IPS DF 6.9 (cell line): ENCODE results near the gene PANX2.
A peak's percentile ranks its signal among the peaks of the same experiment; 100 is the strongest.
"Not testable (repeated sequence)": the region's sequence is repeated elsewhere in the genome, so short reads cannot be mapped to it uniquely, and the experiment has no call there.

Source experiments
- DNase-seq: peaks from one replicate; pipeline ENCODE4 v3.0.0-alpha.2; 2013; ENCODE audit warnings: low read depth, low spot score
- H3K27ac ChIP-seq: one replicate; pipeline ENCODE4 v1.5.1; 2013; ENCODE audit warnings: low read length, control low read depth
- H3K27me3 ChIP-seq: 2 replicates; pipeline ENCODE4 v1.6.1; 2013; ENCODE audit warnings: mild to moderate bottlenecking, low read length; ENCODE audit not compliant: control insufficient read depth, insufficient read depth
- H3K36me3 ChIP-seq: 2 replicates; pipeline ENCODE4 v1.6.1; 2013; ENCODE audit warnings: low read length; ENCODE audit not compliant: control insufficient read depth, insufficient read depth
- H3K4me1 ChIP-seq: 2 replicates; pipeline ENCODE4 v1.6.1; 2013; ENCODE audit warnings: low read length; ENCODE audit not compliant: control insufficient read depth, insufficient read depth
- H3K4me3 ChIP-seq: 2 replicates; pipeline ENCODE4 v1.5.1; 2013; ENCODE audit warnings: mild to moderate bottlenecking, low read length
- H3K9me3 ChIP-seq: 2 replicates; pipeline ENCODE4 v1.6.1; 2013; ENCODE audit warnings: low read length, inconsistent platforms; ENCODE audit not compliant: control insufficient read depth, insufficient read depth
- WGBS: extraction: QIAGEN DNeasy Blood & Tissue Kit; methylation state at CpG from one replicate; pipeline ENCODE4 v1.1.7; 2013; ENCODE audit warnings: mixed read lengths, missing lambda C conversion rate; ENCODE audit not compliant: insufficient read length, insufficient coverage; 5-methylcytosine and 5-hydroxymethylcytosine counted together

Gene PANX2, protein sequence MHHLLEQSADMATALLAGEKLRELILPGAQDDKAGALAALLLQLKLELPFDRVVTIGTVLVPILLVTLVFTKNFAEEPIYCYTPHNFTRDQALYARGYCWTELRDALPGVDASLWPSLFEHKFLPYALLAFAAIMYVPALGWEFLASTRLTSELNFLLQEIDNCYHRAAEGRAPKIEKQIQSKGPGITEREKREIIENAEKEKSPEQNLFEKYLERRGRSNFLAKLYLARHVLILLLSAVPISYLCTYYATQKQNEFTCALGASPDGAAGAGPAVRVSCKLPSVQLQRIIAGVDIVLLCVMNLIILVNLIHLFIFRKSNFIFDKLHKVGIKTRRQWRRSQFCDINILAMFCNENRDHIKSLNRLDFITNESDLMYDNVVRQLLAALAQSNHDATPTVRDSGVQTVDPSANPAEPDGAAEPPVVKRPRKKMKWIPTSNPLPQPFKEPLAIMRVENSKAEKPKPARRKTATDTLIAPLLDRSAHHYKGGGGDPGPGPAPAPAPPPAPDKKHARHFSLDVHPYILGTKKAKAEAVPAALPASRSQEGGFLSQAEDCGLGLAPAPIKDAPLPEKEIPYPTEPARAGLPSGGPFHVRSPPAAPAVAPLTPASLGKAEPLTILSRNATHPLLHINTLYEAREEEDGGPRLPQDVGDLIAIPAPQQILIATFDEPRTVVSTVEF

DNA sequence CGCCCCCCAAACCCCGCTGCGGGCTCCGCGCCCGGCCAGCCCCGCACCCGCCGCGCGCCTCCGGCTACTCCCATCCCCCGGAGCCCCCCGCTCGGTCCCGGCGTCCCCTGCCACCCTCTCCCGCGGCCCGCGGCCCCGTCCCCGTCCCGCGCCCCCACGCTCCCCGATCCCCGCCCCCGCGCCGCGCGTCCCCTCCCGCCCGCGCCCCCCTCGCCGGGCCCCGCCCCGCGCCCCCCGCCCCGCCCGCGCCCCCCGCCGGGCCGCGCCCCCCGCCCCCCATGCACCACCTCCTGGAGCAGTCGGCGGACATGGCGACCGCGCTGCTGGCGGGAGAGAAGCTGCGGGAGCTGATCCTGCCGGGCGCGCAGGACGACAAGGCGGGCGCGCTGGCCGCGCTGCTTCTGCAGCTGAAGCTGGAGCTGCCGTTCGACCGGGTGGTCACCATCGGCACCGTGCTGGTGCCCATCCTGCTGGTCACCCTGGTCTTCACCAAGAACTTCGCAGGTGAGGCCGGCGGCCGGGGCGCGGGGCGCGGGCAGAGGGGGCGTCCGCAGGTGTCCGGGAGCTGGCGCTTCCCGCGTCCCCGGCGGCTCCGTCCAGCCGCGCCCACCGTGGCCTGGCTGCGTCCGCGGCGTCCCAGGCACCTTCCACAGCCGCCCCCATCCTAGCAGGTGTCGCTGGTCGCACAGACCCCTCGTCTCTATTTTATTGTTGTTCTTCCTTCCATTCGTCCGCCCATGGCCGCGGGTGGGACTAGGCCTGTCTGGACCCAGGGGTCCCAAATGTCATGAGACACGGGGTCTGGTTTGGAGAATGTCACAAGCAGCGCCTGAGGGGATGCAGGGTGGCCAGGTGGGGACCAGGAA is at the start of gene PANX2:
Gene PANX2 (plus strand): TSS at position 279 of the 866 bp plus-strand sequence. CDS start 0 bp downstream, at position 279.
- Histone ChIP-seq H3K4me3 (peak within 1 kb of the TSS; percentile 78; the same call in 1 of the 2 replicates), H3K36me3 (no peaks in the 10 kb centered on the region), H3K27me3 (peaks cover 5% of the 10 kb centered on the region), H3K4me1 (no peaks in the 10 kb centered on the region; the same call in 1 of the 2 replicates), H3K27ac (no peak within 1 kb of the TSS), H3K9me3 (no peaks in the 10 kb centered on the region)
- no CpG with 5 or more reads among the region's 105 CpGs for WGBS
- DNase-seq, result no peak

DNA sequence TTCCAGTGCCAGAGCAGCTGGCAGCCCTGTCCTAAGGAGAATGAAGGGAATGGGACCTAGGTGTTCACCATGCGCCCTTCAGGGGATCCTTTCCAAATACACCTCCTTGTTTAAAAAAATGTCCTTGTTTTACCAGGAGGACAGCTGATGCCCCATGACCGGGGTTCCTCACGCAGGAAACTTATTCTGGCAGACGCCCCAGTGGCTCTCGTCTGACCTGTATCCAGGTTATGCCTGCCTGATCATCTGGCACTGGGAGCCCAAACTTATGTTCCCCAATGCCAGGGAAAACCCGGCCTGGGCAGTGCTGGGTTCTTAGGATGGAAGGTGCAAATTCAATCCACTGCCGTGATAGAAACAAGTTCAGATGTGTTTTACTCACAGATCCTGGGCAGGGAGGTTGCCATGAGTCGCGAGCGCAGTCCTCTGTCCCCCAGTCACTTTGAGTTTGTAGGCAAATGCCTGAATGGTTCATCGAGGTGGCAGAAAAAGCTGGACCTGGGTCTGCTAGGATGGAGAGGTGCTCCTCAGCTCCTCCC is 49.3 kb upstream of the PANX2 start:
- Histone ChIP-seq H3K36me3 (no peaks in the 10 kb centered on the region), H3K4me3 (no peak overlapping the region), H3K27me3 (no peaks in the 10 kb centered on the region), H3K4me1 (no peaks in the 10 kb centered on the region), H3K9me3 (no peaks in the 10 kb centered on the region), H3K27ac (no peak overlapping the region)
- no peak for DNase-seq
- no CpG with 5 or more reads among the region's 11 CpGs for WGBS

DNA sequence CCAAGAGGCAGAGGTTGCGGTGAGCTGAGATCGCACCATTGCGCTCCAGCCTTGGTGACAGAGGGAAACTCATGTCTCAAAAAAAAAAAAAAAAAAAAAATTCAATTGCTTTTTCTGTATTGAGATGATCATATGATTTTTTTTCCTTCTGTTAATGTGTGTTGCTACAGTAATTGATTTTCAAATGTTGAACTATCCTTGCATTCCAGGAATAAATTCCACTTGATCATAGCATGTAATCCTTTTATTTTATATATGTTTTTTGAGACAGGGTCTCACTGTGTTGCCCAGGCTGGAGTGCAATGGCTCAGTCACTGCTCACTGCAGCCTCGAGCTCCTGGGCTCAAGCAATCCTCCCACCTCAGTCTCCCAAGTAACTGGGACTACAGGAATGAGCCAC is 47.4 kb upstream of the PANX2 start:
- Histone ChIP-seq H3K36me3 (no peaks in the 10 kb centered on the region), H3K27ac (no peak overlapping the region), H3K4me3 (no peak overlapping the region), H3K9me3 (no peaks in the 10 kb centered on the region), H3K27me3 (no peaks in the 10 kb centered on the region), H3K4me1 (no peaks in the 10 kb centered on the region)
- no CpG with 5 or more reads among the region's 4 CpGs for WGBS
- DNase-seq, result no peak

DNA sequence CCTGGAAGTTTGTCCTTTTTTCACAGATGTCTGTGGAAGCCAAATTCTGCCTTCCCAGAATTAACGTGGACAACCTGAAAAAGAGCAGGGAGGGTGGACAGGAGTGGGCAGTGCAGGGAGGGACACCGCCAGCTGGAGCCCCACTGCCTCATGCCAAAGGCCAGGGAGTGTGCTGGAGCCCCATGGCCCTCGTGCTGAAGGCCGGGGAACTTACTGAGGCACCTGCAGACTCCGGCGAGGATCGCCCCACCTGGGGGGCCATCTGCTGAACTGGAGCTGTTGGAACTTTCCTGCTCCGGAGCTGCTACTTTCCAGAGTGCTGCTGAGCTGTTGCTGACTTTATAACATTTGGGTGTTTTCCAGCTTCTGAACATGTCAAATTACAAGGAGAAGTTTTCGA is 45.5 kb upstream of the PANX2 start:
- H3K27ac ChIP-seq, result no peak overlapping the region

DNA sequence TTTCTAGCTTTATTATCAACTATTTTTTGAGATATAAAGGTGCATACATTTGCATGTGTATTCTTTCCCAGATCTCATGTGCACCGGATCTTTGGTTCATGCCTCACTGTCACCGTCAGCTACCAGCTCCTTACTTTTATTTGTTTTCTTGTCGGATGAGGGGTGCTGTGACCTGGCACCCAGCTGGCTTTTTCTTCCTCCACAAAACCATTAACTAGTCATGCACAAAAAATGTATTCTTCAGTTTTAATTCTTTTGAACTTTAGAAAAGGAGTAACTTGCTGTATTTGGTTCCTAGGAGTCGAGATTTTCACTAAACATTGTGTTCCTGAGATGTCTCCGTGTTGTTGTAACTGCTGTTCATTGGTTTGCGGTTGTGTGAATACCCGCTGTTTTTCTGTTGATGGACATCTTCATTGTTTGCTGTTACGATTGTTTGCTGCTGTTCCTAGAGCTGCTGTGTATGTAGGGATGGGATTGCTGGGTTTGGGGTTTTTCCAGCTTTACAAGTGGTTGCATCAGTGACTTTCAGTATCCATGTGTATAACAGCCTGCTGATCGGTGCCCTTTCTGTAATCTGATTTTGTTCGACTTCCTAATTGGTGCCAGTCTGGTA is 41.3 kb upstream of the PANX2 start:
- DNase-seq, result no peak
- Histone ChIP-seq H3K27me3 (no peaks in the 10 kb centered on the region), H3K4me3 (no peak overlapping the region), H3K36me3 (no peaks in the 10 kb centered on the region), H3K4me1 (no peaks in the 10 kb centered on the region), H3K27ac (no peak overlapping the region), H3K9me3 (no peaks in the 10 kb centered on the region)
- WGBS, result no CpG with 5 or more reads among the region's 10 CpGs

More for the DNA sequence above, 45.5 kb upstream of the PANX2 start:
- WGBS, result no CpG with 5 or more reads among the region's 9 CpGs
- H3K36me3 ChIP-seq, result no peaks in the 10 kb centered on the region
- H3K27me3 ChIP-seq, result no peaks in the 10 kb centered on the region
- H3K4me3 ChIP-seq, result no peak overlapping the region
- no peaks in the 10 kb centered on the region for H3K4me1 ChIP-seq
- no peaks in the 10 kb centered on the region for H3K9me3 ChIP-seq
- no peak for DNase-seq

DNA sequence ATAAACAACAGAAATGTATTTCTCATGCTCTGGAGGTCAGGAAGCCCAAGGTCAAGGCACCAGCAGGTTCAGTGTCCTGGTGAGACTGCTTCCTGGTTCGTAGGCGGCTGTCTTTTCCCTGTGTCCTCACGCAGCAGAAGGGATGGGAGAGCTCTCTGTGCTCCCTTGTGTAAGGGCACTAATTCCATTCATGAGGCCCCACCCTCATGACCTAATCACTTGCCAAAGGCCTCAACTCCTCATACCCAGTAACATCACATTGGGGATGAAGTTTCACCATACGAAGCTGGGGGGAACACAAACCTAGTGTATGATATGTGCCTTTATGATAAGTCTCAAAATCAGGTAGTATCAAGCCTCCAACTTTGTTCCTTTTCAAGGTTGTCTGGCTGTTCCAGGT is 38.6 kb upstream of the PANX2 start:
- DNase-seq, result no peak
- H3K27ac ChIP-seq, result no peak overlapping the region
- WGBS, result no CpG with 5 or more reads among the region's 4 CpGs
- H3K4me3 ChIP-seq, result no peak overlapping the region
- no peaks in the 10 kb centered on the region for H3K9me3 ChIP-seq
- H3K36me3 ChIP-seq, result no peaks in the 10 kb centered on the region
- no peaks in the 10 kb centered on the region for H3K27me3 ChIP-seq
- H3K4me1 ChIP-seq, result no peaks in the 10 kb centered on the region

DNA sequence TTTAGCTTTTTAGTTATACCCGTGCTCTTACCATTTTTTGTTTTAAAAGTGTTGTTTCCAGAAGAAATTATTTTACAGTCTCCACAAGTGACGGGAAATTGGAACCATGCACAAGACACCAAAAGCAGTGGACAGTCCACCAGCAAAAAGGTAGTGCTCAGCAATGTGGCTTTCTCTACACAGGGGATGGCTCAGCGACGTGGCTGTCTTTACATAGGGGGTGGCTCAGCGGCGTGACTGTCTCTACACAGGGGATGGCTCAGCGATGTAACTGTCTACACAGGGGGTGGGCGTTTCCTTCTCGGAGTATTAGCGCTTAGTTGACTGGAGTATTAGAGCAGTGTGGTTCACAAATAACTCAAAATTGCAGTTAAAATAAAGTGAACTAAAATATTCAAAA is 36.0 kb upstream of the PANX2 start:
- Histone ChIP-seq H3K4me1 (no peaks in the 10 kb centered on the region), H3K36me3 (no peaks in the 10 kb centered on the region), H3K27me3 (no peaks in the 10 kb centered on the region), H3K27ac (no peak overlapping the region), H3K4me3 (no peak overlapping the region), H3K9me3 (no peaks in the 10 kb centered on the region)
- no peak for DNase-seq
- no CpG with 5 or more reads among the region's 10 CpGs for WGBS

DNA sequence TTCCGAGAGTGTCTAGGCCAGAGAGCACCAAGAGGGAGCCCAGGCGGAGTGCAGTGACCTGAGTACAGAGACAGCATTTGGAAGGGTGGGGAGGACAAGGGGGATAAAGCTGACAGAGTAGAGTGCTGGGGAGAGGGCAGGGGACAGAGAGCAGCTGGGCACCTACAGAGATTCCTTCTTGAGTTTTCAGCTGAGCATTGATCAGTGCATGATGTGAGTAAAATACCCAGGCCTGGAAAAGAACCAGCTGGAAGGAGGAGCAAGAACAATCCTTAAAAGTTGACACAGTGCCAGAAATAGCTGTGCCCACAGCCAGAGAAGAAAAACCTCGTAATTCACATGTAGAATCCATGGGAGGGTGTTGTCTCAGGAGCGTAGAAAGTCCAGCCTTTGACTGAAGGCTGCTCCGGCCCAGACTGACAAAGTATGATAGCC is 33.9 kb upstream of the PANX2 start:
- Histone ChIP-seq H3K4me1 (no peaks in the 10 kb centered on the region), H3K27ac (no peak overlapping the region), H3K9me3 (no peaks in the 10 kb centered on the region), H3K27me3 (no peaks in the 10 kb centered on the region), H3K36me3 (no peaks in the 10 kb centered on the region), H3K4me3 (no peak overlapping the region)
- DNase-seq, result no peak
- no CpG with 5 or more reads among the region's 5 CpGs for WGBS

DNA sequence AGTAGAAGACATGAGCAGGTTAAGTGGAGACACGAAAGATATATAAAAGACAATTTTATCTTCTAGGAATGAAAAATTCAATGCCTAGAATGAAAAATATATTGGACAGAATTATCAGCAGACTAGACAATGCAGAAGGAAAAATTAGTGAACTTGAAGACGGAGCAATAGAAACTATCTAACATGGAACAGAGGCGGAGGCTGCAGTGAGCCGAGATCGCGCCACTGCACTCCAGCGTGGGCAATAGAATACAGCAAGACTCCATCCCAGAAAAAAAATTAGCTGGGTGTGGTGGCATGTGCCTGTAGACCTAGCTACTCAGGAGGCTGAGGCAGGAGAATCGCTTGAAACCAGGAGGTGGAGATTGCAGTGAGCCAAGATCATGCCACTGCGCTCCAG is 33.3 kb upstream of the PANX2 start:
- not testable (repeated sequence) for H3K4me3 ChIP-seq, DNase-seq, H3K36me3 ChIP-seq, H3K27ac ChIP-seq, H3K9me3 ChIP-seq, H3K4me1 ChIP-seq, H3K27me3 ChIP-seq
- WGBS, result no CpG with 5 or more reads among the region's 9 CpGs

DNA sequence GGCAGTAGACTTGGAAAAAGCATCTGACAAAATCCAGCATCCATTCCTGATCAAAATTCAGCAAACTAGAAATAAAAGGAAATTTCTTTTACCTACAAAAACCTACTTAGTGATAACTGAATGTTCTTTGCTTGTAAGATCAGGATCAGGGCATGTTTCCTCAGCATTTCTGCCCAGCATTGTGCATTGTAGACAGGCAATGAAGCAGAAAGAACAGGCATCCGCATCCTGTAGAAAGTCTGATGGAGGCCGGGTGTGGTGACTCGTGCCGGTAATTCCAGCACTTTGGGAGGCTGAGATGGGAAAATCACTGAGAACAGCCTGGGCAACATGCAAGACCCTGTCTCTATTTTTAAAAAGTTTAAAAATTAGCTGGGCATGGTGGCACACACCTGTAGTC is 32.5 kb upstream of the PANX2 start:
- Histone ChIP-seq H3K27ac (no peak overlapping the region), H3K4me1 (no peaks in the 10 kb centered on the region), H3K36me3 (no peaks in the 10 kb centered on the region), H3K4me3 (no peak overlapping the region), H3K27me3 (no peaks in the 10 kb centered on the region), H3K9me3 (no peaks in the 10 kb centered on the region)
- no peak for DNase-seq
- no CpG with 5 or more reads among the region's 4 CpGs for WGBS
